ENCODE data around the gene OR2T12.
"Not testable (repeated sequence)": the region's sequence is repeated elsewhere in the genome, so short reads cannot be mapped to it uniquely, and the experiment has no call there.

The OR2T12 gene, protein sequence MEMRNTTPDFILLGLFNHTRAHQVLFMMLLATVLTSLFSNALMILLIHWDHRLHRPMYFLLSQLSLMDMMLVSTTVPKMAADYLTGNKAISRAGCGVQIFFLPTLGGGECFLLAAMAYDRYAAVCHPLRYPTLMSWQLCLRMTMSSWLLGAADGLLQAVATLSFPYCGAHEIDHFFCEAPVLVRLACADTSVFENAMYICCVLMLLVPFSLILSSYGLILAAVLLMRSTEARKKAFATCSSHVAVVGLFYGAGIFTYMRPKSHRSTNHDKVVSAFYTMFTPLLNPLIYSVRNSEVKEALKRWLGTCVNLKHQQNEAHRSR

DNA sequence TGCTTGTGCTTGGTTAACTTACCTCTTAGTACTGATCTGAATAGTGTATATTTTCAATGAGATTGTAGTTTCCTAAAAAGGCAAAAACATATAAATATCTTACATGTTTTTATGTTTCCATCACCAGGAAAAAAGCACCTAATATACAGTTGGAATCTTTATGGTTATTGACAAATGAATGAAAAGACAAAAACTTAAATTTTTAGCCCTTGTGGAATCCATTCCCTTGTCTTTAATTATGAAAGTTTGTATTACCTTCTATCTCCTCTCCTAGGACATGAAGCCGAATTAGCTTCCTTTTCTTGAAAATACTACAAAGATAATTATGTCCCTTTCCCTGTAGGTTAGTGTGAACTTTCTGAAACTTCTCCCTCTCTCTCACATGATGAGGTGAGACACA, at the start of gene OR2T12:
OR2T12 (minus strand) TSS at position 101 of the 400 bp plus-strand sequence. CDS start 7,846 bp downstream, outside the sequence.
- FAIRE-seq = no peak

DNA sequence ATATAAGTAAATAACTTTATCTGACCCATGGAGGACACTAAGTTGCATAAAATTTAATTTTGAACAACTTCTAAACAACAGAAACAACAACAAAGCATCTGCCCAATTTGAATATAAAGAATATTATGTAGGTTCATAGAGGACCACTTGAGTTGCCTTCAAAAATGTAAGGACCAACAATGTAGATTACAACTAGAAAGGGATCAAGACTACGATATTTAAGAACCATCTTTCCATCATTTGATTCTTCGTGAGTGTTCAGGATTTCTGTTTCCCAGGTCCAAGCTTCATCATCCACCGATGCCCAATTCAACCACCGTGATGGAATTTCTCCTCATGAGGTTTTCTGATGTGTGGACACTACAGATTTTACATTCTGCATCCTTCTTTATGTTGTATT, 45.3 kb upstream of the OR2T12 start, which contains the start of gene OR14C36:
OR14C36 (plus strand) TSS at position 301 of the 400 bp plus-strand sequence; CDS start at position 301, 0 bp downstream.
- no peak for FAIRE-seq

DNA sequence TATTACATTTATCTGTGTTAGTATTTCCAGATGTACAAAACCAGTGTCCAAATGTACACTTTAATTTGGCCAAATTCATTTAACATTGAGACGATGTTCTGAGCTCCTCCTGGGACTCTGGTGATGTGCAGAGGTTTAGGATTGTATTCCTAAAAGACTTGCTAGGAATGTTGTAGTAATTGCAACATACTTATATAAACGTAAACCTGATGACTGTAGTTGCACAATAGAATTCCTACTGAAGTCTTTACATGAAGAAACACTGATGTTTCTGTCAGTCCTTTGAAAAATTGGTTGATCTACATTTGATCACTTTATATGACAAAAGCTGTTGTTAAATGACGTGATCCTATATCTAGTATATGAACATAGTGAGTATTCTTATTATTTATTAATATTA, 40.2 kb upstream of the OR2T12 start:
- no peak for FAIRE-seq

DNA sequence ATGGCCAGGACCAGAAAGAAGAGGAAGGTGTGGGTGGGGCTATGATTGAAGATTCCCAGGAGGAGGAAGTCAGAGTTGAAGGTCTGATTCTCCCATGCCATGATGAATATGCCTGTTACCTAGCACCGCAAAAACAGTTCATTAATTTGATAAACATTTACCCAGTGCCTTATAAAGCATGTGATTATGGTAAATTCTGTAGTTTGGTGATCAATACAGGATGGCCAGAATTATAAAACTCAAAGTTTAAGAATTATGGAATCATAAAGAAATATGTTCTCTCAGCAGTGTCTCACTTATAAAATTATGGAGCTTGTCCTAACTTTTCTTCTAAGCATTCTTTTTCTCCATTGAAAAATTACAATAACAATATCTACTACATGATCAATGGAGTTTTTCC, 21.2 kb upstream of the OR2T12 start, which contains the start of gene OR2M7:
OR2M7 (minus strand) TSS at position 101 of the 400 bp plus-strand sequence; CDS start at position 101, 0 bp downstream.
- no peak for FAIRE-seq

DNA sequence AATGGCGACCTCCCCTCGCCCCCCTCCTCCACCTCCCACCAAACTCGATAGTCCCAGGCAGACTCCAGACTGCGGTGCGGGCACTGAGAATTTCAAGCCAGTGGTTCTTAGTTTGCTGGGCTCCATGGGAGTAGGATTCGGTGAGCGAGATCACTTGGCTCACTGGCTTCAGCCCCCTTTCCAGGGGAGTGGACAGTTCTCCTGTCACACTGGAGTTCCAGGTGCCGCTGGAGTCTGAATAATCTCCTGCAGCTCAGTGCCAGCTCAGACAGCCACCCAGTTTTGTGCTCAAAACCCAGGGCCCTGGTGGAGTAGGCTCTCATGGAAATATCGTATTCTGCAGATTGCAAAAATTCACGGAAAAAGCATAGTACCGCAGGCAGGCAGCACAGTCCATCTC, 13.6 kb upstream of the OR2T12 start:
- no peak for FAIRE-seq

DNA sequence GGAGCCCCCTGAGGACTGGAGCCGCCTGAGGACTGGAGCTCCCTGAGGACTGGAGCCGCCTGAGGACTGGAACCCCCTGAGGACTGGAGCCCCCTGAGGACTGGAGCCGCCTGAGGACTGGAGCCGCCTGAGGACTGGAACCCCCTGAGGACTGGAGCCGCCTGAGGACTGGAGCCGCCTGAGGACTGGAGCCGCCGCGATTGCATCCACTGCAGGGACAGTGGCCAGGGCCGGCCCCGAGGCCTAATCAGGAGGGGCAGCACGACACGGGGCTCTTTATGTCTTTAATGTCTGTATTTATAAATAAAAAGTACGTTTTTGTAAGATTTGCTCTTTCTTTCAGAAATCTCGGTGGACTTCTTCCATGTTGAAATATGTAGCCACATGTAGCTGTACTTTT, 3.5 kb upstream of the OR2T12 start:
- FAIRE-seq = not testable (repeated sequence)

DNA sequence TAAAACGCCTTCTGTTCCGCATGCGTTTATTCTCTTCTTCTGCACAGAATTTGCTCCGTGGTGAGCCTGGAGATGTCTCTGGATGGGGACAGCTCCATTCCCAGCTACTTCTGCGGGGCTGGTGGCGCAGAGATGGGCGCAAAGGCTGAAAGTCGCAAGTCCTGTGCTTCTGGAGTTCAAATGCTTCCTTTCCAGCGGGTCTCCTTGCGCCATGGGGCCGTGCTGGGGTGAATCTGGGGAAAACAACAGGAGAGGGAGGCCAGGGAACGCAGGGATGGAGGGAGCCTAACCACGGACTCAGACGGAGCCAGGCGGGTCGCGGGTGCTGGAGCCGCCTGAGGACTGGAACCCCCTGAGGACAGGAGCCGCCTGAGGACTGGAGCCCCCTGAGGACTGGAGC, 2.9 kb upstream of the OR2T12 start:
- FAIRE-seq = no peak

DNA sequence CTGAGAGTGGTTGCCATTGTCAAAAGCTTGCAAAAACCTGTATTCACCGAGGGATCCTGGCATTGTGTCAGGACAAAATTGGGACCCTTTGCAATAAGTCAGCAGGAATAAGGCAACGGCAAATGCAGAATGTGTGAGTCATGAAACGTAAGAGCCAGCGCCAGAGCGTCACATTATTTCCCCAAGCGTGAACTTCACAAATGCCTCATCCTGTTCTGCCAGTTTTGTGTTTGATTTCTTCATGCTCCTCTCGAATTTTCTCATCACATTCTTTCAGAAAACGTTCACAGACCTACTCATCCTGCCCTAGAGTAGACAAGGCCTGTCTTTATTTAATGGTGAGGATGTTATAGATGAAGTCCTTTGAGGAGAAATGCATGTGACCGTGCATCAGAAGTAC, 2.4 kb upstream of the OR2T12 start:
- FAIRE-seq = not testable (repeated sequence)

DNA sequence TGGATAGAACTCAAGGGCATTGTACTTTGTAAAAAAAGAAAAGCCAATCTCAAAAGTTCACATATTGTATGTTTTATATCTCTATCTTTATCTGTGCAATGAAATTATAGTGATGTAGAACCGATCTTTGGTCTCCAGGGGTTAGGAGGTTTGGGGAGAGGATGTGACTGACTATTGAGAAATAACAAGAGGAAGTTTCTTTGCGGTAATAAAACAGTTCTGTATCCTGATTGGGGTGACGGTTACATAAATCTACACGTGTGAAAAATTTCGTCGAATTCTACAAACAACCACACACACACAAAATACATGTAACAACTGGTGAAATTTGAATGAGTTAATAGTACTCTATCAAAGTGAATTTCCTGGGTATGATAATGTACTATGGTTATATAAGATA, 14.8 kb downstream of the OR2T12 start:
- FAIRE-seq = no peak

DNA sequence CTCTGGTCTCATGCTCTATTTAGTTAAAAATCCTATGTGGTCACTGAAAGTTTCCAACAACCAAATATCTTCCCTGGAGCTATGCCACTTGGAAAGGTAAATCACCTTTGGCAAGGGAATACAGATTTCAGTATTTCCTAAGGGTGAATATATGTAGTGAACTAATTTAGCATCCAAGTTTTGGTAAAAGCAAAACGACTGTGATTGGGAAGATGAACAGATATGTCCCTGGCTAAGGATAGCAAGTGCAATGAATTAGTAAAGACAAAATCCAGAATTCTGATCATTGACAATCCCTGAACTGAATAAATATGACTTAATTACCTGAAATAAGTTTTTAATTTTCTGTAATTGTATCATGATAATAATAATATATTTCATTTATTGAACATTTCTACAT, 25.3 kb downstream of the OR2T12 start, which contains the start of gene OR2T33:
OR2T33 (minus strand) TSS at position 101 of the 400 bp plus-strand sequence. CDS start 4,162 bp downstream, outside the sequence.
- FAIRE-seq = no peak

DNA sequence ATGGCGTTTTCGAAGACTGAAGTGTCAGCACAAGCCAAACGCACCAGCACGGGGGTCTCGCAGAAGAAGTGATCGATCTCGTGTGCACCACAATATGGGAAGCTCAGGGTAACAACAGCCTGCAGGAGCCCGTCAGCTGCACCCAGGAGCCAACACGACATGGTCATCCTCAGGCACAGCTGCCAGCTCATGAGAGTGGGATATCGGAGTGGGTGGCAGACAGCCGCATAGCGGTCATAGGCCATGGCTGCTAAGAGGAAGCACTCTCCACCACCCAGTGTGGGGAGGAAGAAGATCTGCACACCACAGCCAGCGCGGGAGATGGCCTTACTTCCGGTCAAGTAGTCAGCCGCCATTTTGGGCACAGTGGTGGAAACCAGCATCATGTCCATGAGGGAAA, 30.0 kb downstream of the OR2T12 start:
- FAIRE-seq = not testable (repeated sequence)

DNA sequence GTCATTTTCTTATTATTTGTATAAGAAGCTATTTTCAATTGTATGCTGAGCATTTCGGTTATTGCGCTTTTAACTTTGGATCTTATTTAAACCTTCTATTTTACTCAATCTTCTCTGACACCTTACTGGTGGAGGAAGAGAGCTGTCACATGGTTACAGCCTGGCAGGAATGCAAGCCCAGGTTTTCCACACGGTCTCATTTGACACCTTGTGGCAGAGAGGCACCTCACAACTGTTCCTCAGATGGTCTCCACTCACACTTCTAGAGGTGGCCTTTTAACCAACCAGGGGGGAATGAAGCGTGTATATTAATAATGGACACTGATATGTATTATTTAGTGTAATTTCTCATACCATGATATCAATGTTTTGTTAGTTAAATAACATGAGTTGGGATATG, 35.0 kb downstream of the OR2T12 start:
- FAIRE-seq = no peak

DNA sequence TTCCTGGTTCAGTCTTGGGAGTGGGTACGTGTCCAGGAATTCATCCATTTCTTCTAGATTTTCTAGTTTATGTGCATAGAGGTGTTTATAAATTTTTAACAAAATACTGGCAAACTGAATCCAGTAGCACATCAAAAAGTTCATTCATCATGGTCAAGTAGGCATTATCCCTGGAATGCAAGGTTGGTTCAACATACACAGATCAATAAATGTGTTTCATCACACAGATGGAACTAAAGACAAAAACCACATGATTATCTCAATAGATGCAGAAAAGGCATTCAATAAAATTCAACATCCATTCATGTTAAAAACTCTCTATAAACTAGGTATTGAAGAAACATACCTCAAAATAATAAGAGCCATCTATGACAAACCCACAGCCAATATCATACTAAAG, 43.9 kb downstream of the OR2T12 start:
- not testable (repeated sequence) for FAIRE-seq

DNA sequence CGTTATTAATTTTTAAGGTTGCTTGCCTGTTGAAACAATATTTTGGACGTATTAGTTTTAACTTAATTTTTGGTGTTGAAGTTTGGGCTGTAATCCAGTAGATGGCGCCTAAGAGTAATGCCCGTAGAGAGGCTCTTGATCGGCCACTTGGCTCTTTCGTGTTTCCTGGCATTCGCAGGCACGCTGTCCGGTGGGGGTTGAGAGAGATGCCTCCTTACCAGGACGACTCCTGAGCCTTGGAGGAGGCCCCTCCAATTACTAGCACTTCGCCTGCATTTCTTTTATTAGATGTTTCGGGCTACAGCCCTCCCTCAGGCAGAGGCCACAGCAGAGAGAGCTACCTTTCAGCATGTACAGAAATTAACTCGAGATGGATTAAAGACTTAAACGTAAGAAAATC, 60.0 kb downstream of the OR2T12 start:
- peak; percentile 94 for FAIRE-seq

All from TTC549 (cell line).